Measurements from ENCODE around the gene CFAP300. TPM values are rescaled to one million over a fixed set of nuclear protein-coding genes. Genes with fewer than 3 reads are reported as not detected.

Gene CFAP300
- total and polyA plus RNA-seq, 7 experiments from 2014 or later = not detected

DNA sequence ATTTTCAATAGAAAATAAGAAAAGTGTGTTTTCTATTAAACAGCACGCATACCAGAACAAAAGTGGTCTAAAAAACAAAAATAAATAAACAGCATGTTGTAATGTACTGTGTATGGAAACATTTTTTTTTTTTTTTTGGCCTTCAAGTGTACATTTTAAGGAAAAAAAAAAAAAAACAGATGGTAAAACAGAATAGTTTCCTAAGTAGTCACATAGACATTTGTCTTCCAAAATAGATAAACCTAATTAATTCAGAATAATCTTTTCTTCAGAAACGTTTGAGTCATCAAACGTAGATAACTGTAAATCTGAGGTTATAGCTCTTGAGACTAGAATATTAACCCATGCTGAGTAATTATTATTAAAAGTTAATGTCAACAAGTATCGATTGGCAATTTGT lies 396 bp upstream of the CFAP300 start:
- no peaks in the 10 kb centered on the region for H3K9me3 ChIP-seq (ENCODE audit: control insufficient read depth in 2 of 3, low read length in 3 of 3)
- H3K27me3 ChIP-seq (ENCODE audit: control insufficient read depth in 2 of 2, insufficient read depth in 2 of 2, low read length in 2 of 2) = no peaks in the 10 kb centered on the region
- ChIA-PET CTCF (no interaction called here), POLR2A (no interaction called here)
- Mint-ChIP-seq H3K9me3 (peaks cover 0 to 25% (median 0%) of the 10 kb centered on the region in 11 donors), H3K27me3 (peaks cover 39 to 58% (median 47%) of the 10 kb centered on the region in 5 donors), H3K4me3 (peak overlapping the region in 8 of 10 donors; percentile 61 to 73 (median 66)), H3K36me3 (no peaks in the 10 kb centered on the region), H3K4me1 (peaks cover 0 to 12% (median 5%) of the 10 kb centered on the region in 7 donors), H3K27ac (no peak overlapping the region)
- no peaks in the 10 kb centered on the region for H3K36me3 ChIP-seq (ENCODE audit: control insufficient read depth in 2 of 3, insufficient read depth in 3 of 3, low read length in 3 of 3)
- ATAC-seq (no peak), DNase-seq (no peak)
- H3K4me3 ChIP-seq (ENCODE audit: low read length) = no peak overlapping the region
- H3K4me1 ChIP-seq (ENCODE audit: control insufficient read depth in 2 of 2, insufficient read depth in 2 of 2, low read length in 2 of 2) = no peaks in the 10 kb centered on the region
- intact Hi-C loops (cut with micrococcal nuclease) = no loop called here
- H3K27ac ChIP-seq (ENCODE audit: low read depth, low read length) = no peak overlapping the region

- Mint-ChIP-seq H3K27me3 (peaks cover 28 to 42% (median 34%) of the 10 kb centered on the region in 5 donors), H3K9me3 (peaks cover 0 to 9% (median 0%) of the 10 kb centered on the region in 11 donors), H3K27ac (no peak overlapping the region), H3K4me3 (no peak overlapping the region), H3K36me3 (no peaks in the 10 kb centered on the region), H3K4me1 (peaks cover 0 to 12% (median 5%) of the 10 kb centered on the region in 7 donors)
- no peak overlapping the region for H3K4me3 ChIP-seq (ENCODE audit: low read length)
- DNase-seq = no peak
- CTCF ChIA-PET = no interaction called here
- no peaks in the 10 kb centered on the region for H3K36me3 ChIP-seq (ENCODE audit: control insufficient read depth in 2 of 3, insufficient read depth in 3 of 3, low read length in 3 of 3)
- no peak overlapping the region for H3K27ac ChIP-seq (ENCODE audit: low read depth, low read length)
- H3K9me3 ChIP-seq (ENCODE audit: control insufficient read depth in 2 of 3, low read length in 3 of 3) = no peaks in the 10 kb centered on the region
- POLR2A ChIA-PET = no interaction called here
- ATAC-seq = no peak
- intact Hi-C loops (cut with micrococcal nuclease) = loop anchor here in 1 of 2 donors (10.0 kb wide), 1 partner anchor 64 kb away; the partner anchor contains the start of gene YAP1
- H3K4me1 ChIP-seq (ENCODE audit: control insufficient read depth in 2 of 2, insufficient read depth in 2 of 2, low read length in 2 of 2) = no peaks in the 10 kb centered on the region
- no peaks in the 10 kb centered on the region for H3K27me3 ChIP-seq (ENCODE audit: control insufficient read depth in 2 of 2, insufficient read depth in 2 of 2, low read length in 2 of 2)
These were observed 3.8 kb downstream of the CFAP300 start for GRCh38 chr11:102050927-102051575.

DNA sequence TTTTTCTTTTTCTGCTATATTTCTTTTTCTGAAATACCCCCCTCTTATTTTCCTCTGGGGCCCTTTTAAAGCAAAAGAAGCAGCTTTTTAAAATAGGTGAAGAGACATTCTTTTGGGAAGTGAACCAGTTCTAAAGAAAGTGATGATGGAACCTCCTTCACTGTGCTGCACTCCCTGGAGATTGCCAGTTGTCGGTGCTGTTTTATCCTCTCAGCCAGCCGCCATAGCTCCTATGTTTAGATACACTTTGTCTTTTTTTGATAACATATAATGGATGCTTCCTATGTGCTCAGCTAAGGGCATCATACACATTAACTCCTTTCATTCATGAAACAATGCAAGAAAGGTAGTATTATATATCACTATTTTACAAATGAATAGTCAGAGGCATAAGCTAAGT lies 14.0 kb downstream of the CFAP300 start:
- peak; percentile 12 for ATAC-seq
- Histone ChIP-seq H3K36me3 (ENCODE audit: control insufficient read depth in 2 of 3, insufficient read depth in 3 of 3, low read length in 3 of 3) (no peaks in the 10 kb centered on the region), H3K9me3 (ENCODE audit: control insufficient read depth in 2 of 3, low read length in 3 of 3) (no peaks in the 10 kb centered on the region), H3K4me1 (ENCODE audit: control insufficient read depth in 2 of 2, insufficient read depth in 2 of 2, low read length in 2 of 2) (no peaks in the 10 kb centered on the region), H3K4me3 (ENCODE audit: low read length) (no peak overlapping the region), H3K27ac (ENCODE audit: low read depth, low read length) (no peak overlapping the region), H3K27me3 (ENCODE audit: control insufficient read depth in 2 of 2, insufficient read depth in 2 of 2, low read length in 2 of 2) (no peaks in the 10 kb centered on the region)
- ChIA-PET CTCF (no interaction called here), POLR2A (no interaction called here)
- DNase-seq = no peak
- H3K27me3 Mint-ChIP-seq = peaks cover 0 to 30% (median 23%) of the 10 kb centered on the region in 5 donors
- no peaks in the 10 kb centered on the region for H3K36me3 Mint-ChIP-seq
- no peak overlapping the region for H3K4me3 Mint-ChIP-seq
- no peaks in the 10 kb centered on the region for H3K4me1 Mint-ChIP-seq
- intact Hi-C loops (cut with micrococcal nuclease) = no loop called here
- H3K9me3 Mint-ChIP-seq = peaks cover 0 to 1% (median 0%) of the 10 kb centered on the region in 11 donors
- no peak overlapping the region for H3K27ac Mint-ChIP-seq

GRCh38 chr11:102062106-102062505 lies 14.9 kb downstream of the CFAP300 start:
- Histone ChIP-seq H3K4me3 (ENCODE audit: low read length) (no peak overlapping the region), H3K27me3 (ENCODE audit: control insufficient read depth in 2 of 2, insufficient read depth in 2 of 2, low read length in 2 of 2) (no peaks in the 10 kb centered on the region), H3K27ac (ENCODE audit: low read depth, low read length) (no peak overlapping the region), H3K9me3 (ENCODE audit: control insufficient read depth in 2 of 3, low read length in 3 of 3) (no peaks in the 10 kb centered on the region), H3K4me1 (ENCODE audit: control insufficient read depth in 2 of 2, insufficient read depth in 2 of 2, low read length in 2 of 2) (no peaks in the 10 kb centered on the region), H3K36me3 (ENCODE audit: control insufficient read depth in 2 of 3, insufficient read depth in 3 of 3, low read length in 3 of 3) (no peaks in the 10 kb centered on the region)
- H3K27me3 Mint-ChIP-seq = peaks cover 0 to 30% (median 23%) of the 10 kb centered on the region in 5 donors
- ChIA-PET CTCF (no interaction called here), POLR2A (no interaction called here)
- no peaks in the 10 kb centered on the region for H3K36me3 Mint-ChIP-seq
- H3K27ac Mint-ChIP-seq = no peak overlapping the region
- H3K4me3 Mint-ChIP-seq = no peak overlapping the region
- intact Hi-C loops (cut with micrococcal nuclease) = no loop called here
- no peak for DNase-seq
- peaks cover 0 to 1% (median 0%) of the 10 kb centered on the region in 11 donors for H3K9me3 Mint-ChIP-seq
- H3K4me1 Mint-ChIP-seq = no peaks in the 10 kb centered on the region
- no peak for ATAC-seq

GRCh38 chr11:102064316-102064715 lies 17.1 kb downstream of the CFAP300 start:
- ChIA-PET POLR2A (no interaction called here), CTCF (no interaction called here)
- Histone ChIP-seq H3K9me3 (ENCODE audit: control insufficient read depth in 2 of 3, low read length in 3 of 3) (no peaks in the 10 kb centered on the region), H3K27ac (ENCODE audit: low read depth, low read length) (no peak overlapping the region), H3K4me3 (ENCODE audit: low read length) (no peak overlapping the region), H3K36me3 (ENCODE audit: control insufficient read depth in 2 of 3, insufficient read depth in 3 of 3, low read length in 3 of 3) (no peaks in the 10 kb centered on the region), H3K4me1 (ENCODE audit: control insufficient read depth in 2 of 2, insufficient read depth in 2 of 2, low read length in 2 of 2) (no peaks in the 10 kb centered on the region), H3K27me3 (ENCODE audit: control insufficient read depth in 2 of 2, insufficient read depth in 2 of 2, low read length in 2 of 2) (no peaks in the 10 kb centered on the region)
- Mint-ChIP-seq H3K27me3 (peaks cover 0 to 26% (median 19%) of the 10 kb centered on the region in 5 donors), H3K4me1 (no peaks in the 10 kb centered on the region), H3K27ac (no peak overlapping the region), H3K4me3 (no peak overlapping the region), H3K36me3 (peaks cover 0 to 3% (median 0%) of the 10 kb centered on the region in 5 donors), H3K9me3 (peaks cover 0 to 3% (median 0%) of the 10 kb centered on the region in 11 donors)
- intact Hi-C loops (cut with micrococcal nuclease) = no loop called here
- DNase-seq (no peak), ATAC-seq (no peak)

GRCh38 chr11:102070766-102071165 lies 23.5 kb downstream of the CFAP300 start:
- POLR2A ChIA-PET = no interaction called here
- DNase-seq (no peak), ATAC-seq (no peak)
- Mint-ChIP-seq H3K9me3 (peaks cover 4 to 44% (median 26%) of the 10 kb centered on the region in 11 donors), H3K36me3 (peaks cover 0 to 8% (median 1%) of the 10 kb centered on the region in 5 donors), H3K4me3 (no peak overlapping the region), H3K4me1 (no peaks in the 10 kb centered on the region), H3K27me3 (peaks cover 0 to 7% (median 6%) of the 10 kb centered on the region in 5 donors), H3K27ac (no peak overlapping the region)
- no peaks in the 10 kb centered on the region for H3K4me1 ChIP-seq (ENCODE audit: control insufficient read depth in 2 of 2, insufficient read depth in 2 of 2, low read length in 2 of 2)
- no peaks in the 10 kb centered on the region for H3K36me3 ChIP-seq (ENCODE audit: control insufficient read depth in 2 of 3, insufficient read depth in 3 of 3, low read length in 3 of 3)
- intact Hi-C loops (cut with micrococcal nuclease) = no loop called here
- CTCF ChIA-PET = no interaction called here
- H3K27ac ChIP-seq (ENCODE audit: low read depth, low read length) = no peak overlapping the region
- H3K9me3 ChIP-seq (ENCODE audit: control insufficient read depth in 2 of 3, low read length in 3 of 3) = peaks cover 0 to 7% (median 5%) of the 10 kb centered on the region in 3 experiments
- H3K27me3 ChIP-seq (ENCODE audit: control insufficient read depth in 2 of 2, insufficient read depth in 2 of 2, low read length in 2 of 2) = no peaks in the 10 kb centered on the region
- no peak overlapping the region for H3K4me3 ChIP-seq (ENCODE audit: low read length)

Measured in naive thymus-derived CD4-positive, alpha-beta T cell (primary cell).